SK-N-SH (cell line): Measurements from ENCODE around the gene SULT1C3. TPM values are rescaled to one million over a fixed set of nuclear protein-coding genes. Genes with fewer than 3 reads are reported as not detected.

ENCODE experiments used
- CTCF ChIA-PET: fragments of 300-600, 350-600 bp; formaldehyde crosslinking; extraction: SDS; loops from one replicate; lab custom pipeline; 2021; lab: Yijun Ruan, JAX
- POLR2A ChIA-PET: fragments of 350-600 bp; sonication (Branson Sonifier 250); formaldehyde crosslinking; extraction: SDS; loops from one replicate; lab custom pipeline; 2020; ENCODE audit warnings: antibody characterized with exemption, inconsistent platforms; lab: Yijun Ruan, JAX
- DNase-seq: peaks from one replicate; pipeline ENCODE4 v3.0.0; 2012
- H2AFZ ChIP-seq: fragments of 200-600 bp; sonication (generic); 2 replicates; pipeline ENCODE4 v1.8.1; 2016; ENCODE audit warnings: antibody characterized with exemption, mild to moderate bottlenecking, low read depth
- H3F3A ChIP-seq: fragments of 200-600 bp; sonication (generic); replicated peaks from 2 replicates; pipeline ENCODE3; 2016; ENCODE audit warnings: antibody characterized with exemption, mild to moderate bottlenecking; ENCODE audit not compliant: insufficient read depth
- H3K27ac ChIP-seq, 2 experiments: fragments of 200-500 bp in 1 of 2; fragments of 200-600 bp in 1 of 2; sonication (Bioruptor generic) in 1 of 2; sonication (generic), shearing (Covaris generic) in 1 of 2; 2 replicates each; pipeline versions ENCODE4 v1.5.1 to v1.6.1; 2014 to 2016; ENCODE audit warnings: low read depth in 2 of 2, inconsistent platforms in 1 of 2, low read length in 1 of 2, mild to moderate bottlenecking in 1 of 2, mixed read lengths in 1 of 2
- H3K27me3 ChIP-seq: fragments of 200-600 bp; sonication (generic), shearing (Covaris generic); 2 replicates; pipeline ENCODE4 v1.6.1; 2016; ENCODE audit warnings: mixed run types; ENCODE audit not compliant: insufficient read depth
- H3K36me3 ChIP-seq, 2 experiments: fragments of 200-500 bp in 1 of 2; fragments of 200-600 bp in 1 of 2; sonication (Bioruptor generic) in 1 of 2; sonication (generic) in 1 of 2; replicated peaks in 1 of 2; 2 replicates each; pipeline versions ENCODE3 to v1.5.1; 2014 to 2016; ENCODE audit warnings: low read length in 1 of 2, mild to moderate bottlenecking in 1 of 2; ENCODE audit not compliant: insufficient read depth in 2 of 2, control insufficient read depth in 1 of 2
- H3K4me1 ChIP-seq, 2 experiments: fragments of 200-500 bp in 1 of 2; fragments of 200-600 bp in 1 of 2; sonication (Bioruptor generic) in 1 of 2; sonication (generic), shearing (Covaris generic) in 1 of 2; 2 replicates each; pipeline versions ENCODE4 v1.5.1 to v1.6.1; 2014 to 2016; ENCODE audit warnings: low read depth in 1 of 2, low read length in 1 of 2, mixed run types in 1 of 2; ENCODE audit not compliant: insufficient read depth in 2 of 2, control insufficient read depth in 1 of 2
- H3K4me2 ChIP-seq: fragments of 200-600 bp; sonication (generic), shearing (Covaris generic); 2 replicates; pipeline ENCODE4 v1.6.1; 2017; ENCODE audit warnings: mixed run types
- H3K4me3 ChIP-seq, 2 experiments: fragments of 200-500 bp in 1 of 2; fragments of 200-600 bp in 1 of 2; sonication (Bioruptor generic) in 1 of 2; sonication (generic), shearing (Covaris generic) in 1 of 2; 2 replicates each; pipeline versions ENCODE4 v1.5.1 to v1.8.1; 2014 to 2016; ENCODE audit warnings: low read depth in 2 of 2, inconsistent platforms in 1 of 2, low read length in 1 of 2, mild to moderate bottlenecking in 1 of 2, mixed read lengths in 1 of 2, moderate library complexity in 1 of 2
- H3K79me2 ChIP-seq: fragments of 200-600 bp; sonication (generic); 2 replicates; pipeline ENCODE4 v1.8.1; 2017; ENCODE audit warnings: mild to moderate bottlenecking; ENCODE audit not compliant: insufficient read depth
- H3K9ac ChIP-seq: fragments of 200-600 bp; sonication (generic); 2 replicates; pipeline ENCODE4 v1.6.1; 2017; ENCODE audit warnings: mixed run types
- H3K9me2 ChIP-seq: fragments of 200-600 bp; sonication (generic); 2 replicates; pipeline ENCODE4 v1.6.1; 2017; ENCODE audit warnings: mixed run types
- H3K9me3 ChIP-seq: fragments of 200-600 bp; sonication (generic); 2 replicates; pipeline ENCODE4 v1.6.1; 2017; ENCODE audit warnings: mixed run types, mild to moderate bottlenecking, moderate library complexity
- H4K20me1 ChIP-seq: fragments of 200-600 bp; sonication (generic); 2 replicates; pipeline ENCODE4 v1.6.1; 2017; ENCODE audit warnings: mild to moderate bottlenecking, mixed run types; ENCODE audit not compliant: insufficient read depth
- CHD2 ChIP-seq: fragments of 150-350 bp; IDR thresholded peaks from 2 replicates; pipeline ENCODE4 v1.6.1; 2018; ENCODE audit warnings: low read length; ENCODE audit not compliant: partially characterized antibody
- GATA2 ChIP-seq: sonication (generic); formaldehyde crosslinking; IDR thresholded peaks from 2 replicates; pipeline ENCODE4 v1.5.0; 2020; ENCODE audit warnings: mild to moderate bottlenecking, missing genetic modification reagents
- IRF3 ChIP-seq: fragments of 150-350 bp; IDR thresholded peaks from 2 replicates; pipeline ENCODE4 v1.6.1; 2016; ENCODE audit warnings: mild to moderate bottlenecking, low read depth, low read length
- JUND ChIP-seq: IDR thresholded peaks from 2 replicates; pipeline ENCODE4 v1.4.0; 2012
- RAD21 ChIP-seq: IDR thresholded peaks from 2 replicates; pipeline ENCODE4 v1.6.1; 2012; ENCODE audit warnings: mild to moderate bottlenecking, low read length
- RXRA ChIP-seq: IDR thresholded peaks from 2 replicates; pipeline ENCODE4 v1.4.0; 2012; ENCODE audit warnings: low read depth, mild to moderate bottlenecking, borderline replicate concordance
- SIN3A ChIP-seq: IDR thresholded peaks from 2 replicates; pipeline ENCODE4 v1.6.1; 2012; ENCODE audit warnings: low read depth, mild to moderate bottlenecking, low read length, moderate library complexity, borderline replicate concordance
- YY1 ChIP-seq: IDR thresholded peaks from 2 replicates; pipeline ENCODE4 v1.4.0; 2012; ENCODE audit warnings: low read depth, mild to moderate bottlenecking
- WGBS: methylation state at CpG from one replicate; pipeline ENCODE4 v1.1.6; 2017; ENCODE audit warnings: low lambda C conversion rate; 5-methylcytosine and 5-hydroxymethylcytosine counted together
- polyA plus RNA-seq, 3 experiments: library from polyadenylated mRNA; depleted of rRNA; stranded (reverse); fragments of >200 nt; gene quantifications; 2 replicates each; pipeline ENCODE4 v1.2.3, GENCODE V29; 2012
- TF ChIP-seq, protein P1 (sequence below): fragments of 200-600 bp; sonication (generic); IDR thresholded peaks from 2 replicates; pipeline ENCODE4 v1.6.1; 2017; ENCODE audit warnings: antibody characterized with exemption, mild to moderate bottlenecking, moderate library complexity
- TF ChIP-seq, protein P2 (sequence below): fragments of 150-350 bp; IDR thresholded peaks from 2 replicates; pipeline ENCODE4 v1.6.1; 2017; ENCODE audit warnings: antibody characterized with exemption, low read length, low read depth, borderline replicate concordance
- TF ChIP-seq, protein P3 (sequence below): IDR thresholded peaks from 2 replicates; pipeline ENCODE4 v1.4.0; 2012; ENCODE audit warnings: low read depth, borderline replicate concordance

The SULT1C3 gene
- polyA plus RNA-seq, 1 of the 3 experiments (the other 2 are of a cell fraction) = not detected

- POLR2A ChIA-PET = no interaction called here
- Histone ChIP-seq H3F3A (no peaks in the 10 kb centered on the region), H3K9ac (no peak overlapping the region), H3K36me3 (no peaks in the 10 kb centered on the region), H3K27ac (no peak overlapping the region), H3K79me2 (no peaks in the 10 kb centered on the region), H3K9me3 (no peaks in the 10 kb centered on the region), H3K4me3 (no peak overlapping the region), H2AFZ (no peak overlapping the region)
- CTCF ChIA-PET = interaction anchor here (1.6 kb wide), 1 partner anchor 13 kb away, joined by 4 read pairs; no protein-coding TSS in a partner anchor
- WGBS = 25% methylated on average over 1 of the region's 1 CpG
- TF ChIP-seq, protein P1, sequence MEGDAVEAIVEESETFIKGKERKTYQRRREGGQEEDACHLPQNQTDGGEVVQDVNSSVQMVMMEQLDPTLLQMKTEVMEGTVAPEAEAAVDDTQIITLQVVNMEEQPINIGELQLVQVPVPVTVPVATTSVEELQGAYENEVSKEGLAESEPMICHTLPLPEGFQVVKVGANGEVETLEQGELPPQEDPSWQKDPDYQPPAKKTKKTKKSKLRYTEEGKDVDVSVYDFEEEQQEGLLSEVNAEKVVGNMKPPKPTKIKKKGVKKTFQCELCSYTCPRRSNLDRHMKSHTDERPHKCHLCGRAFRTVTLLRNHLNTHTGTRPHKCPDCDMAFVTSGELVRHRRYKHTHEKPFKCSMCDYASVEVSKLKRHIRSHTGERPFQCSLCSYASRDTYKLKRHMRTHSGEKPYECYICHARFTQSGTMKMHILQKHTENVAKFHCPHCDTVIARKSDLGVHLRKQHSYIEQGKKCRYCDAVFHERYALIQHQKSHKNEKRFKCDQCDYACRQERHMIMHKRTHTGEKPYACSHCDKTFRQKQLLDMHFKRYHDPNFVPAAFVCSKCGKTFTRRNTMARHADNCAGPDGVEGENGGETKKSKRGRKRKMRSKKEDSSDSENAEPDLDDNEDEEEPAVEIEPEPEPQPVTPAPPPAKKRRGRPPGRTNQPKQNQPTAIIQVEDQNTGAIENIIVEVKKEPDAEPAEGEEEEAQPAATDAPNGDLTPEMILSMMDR = no peak
- no peak for TF ChIP-seq GATA2 (CRISPR knock-in tag)
- TF ChIP-seq, protein P2, sequence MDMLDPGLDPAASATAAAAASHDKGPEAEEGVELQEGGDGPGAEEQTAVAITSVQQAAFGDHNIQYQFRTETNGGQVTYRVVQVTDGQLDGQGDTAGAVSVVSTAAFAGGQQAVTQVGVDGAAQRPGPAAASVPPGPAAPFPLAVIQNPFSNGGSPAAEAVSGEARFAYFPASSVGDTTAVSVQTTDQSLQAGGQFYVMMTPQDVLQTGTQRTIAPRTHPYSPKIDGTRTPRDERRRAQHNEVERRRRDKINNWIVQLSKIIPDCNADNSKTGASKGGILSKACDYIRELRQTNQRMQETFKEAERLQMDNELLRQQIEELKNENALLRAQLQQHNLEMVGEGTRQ = no peak
- TF ChIP-seq, all 33 proteins: peak for 0
- Histone ChIP-seq H3K4me2 (no peak overlapping the region), H3K9me2 (no peaks in the 10 kb centered on the region), H3K27me3 (no peaks in the 10 kb centered on the region), H3K4me1 (no peaks in the 10 kb centered on the region; a peak in 1 of 4 replicates), H4K20me1 (no peaks in the 10 kb centered on the region)
- DNase-seq = no peak
Observed at GRCh38 chr2:108228537-108228936, 11.2 kb upstream of the SULT1C3 start.

DNA sequence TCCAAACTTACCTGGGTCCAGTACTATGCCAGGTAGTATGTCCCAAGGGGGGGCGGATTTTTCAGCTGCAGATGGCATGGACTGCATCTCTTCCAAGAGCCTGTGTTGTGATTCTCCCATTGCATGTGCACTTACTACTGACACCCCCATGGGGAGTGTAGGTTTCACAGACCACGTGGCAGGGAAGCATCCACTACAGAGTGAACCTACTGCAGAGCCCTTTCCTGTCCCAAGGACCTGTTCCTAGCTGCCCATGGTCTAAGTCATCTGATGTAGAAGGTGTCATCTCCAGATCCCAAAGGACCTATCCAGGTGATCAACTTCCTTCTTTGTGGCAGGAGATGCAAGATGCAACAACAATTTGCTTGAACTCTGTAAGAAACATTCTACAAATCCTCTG lies 9.9 kb upstream of the SULT1C3 start:
- Histone ChIP-seq H3K9ac (no peak overlapping the region), H4K20me1 (no peaks in the 10 kb centered on the region), H3F3A (no peaks in the 10 kb centered on the region), H2AFZ (no peak overlapping the region), H3K4me1 (no peaks in the 10 kb centered on the region; a peak in 1 of 4 replicates), H3K4me3 (no peak overlapping the region), H3K27ac (no peak overlapping the region), H3K9me3 (no peaks in the 10 kb centered on the region), H3K36me3 (no peaks in the 10 kb centered on the region), H3K27me3 (no peaks in the 10 kb centered on the region), H3K9me2 (no peaks in the 10 kb centered on the region), H3K4me2 (no peak overlapping the region), H3K79me2 (no peaks in the 10 kb centered on the region)
- CTCF ChIA-PET = interaction anchor here (1.3 to 1.7 kb wide), 3 partner anchors 12 to 407 kb away, joined by 3 to 4 read pairs (median 4); no protein-coding TSS in a partner anchor
- POLR2A ChIA-PET = no interaction called here
- no peak for DNase-seq
- no peak for TF ChIP-seq YY1
- TF ChIP-seq CHD2 = no peak
- TF ChIP-seq, protein P3, sequence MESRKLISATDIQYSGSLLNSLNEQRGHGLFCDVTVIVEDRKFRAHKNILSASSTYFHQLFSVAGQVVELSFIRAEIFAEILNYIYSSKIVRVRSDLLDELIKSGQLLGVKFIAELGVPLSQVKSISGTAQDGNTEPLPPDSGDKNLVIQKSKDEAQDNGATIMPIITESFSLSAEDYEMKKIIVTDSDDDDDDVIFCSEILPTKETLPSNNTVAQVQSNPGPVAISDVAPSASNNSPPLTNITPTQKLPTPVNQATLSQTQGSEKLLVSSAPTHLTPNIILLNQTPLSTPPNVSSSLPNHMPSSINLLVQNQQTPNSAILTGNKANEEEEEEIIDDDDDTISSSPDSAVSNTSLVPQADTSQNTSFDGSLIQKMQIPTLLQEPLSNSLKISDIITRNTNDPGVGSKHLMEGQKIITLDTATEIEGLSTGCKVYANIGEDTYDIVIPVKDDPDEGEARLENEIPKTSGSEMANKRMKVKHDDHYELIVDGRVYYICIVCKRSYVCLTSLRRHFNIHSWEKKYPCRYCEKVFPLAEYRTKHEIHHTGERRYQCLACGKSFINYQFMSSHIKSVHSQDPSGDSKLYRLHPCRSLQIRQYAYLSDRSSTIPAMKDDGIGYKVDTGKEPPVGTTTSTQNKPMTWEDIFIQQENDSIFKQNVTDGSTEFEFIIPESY = no peak
- no peak for TF ChIP-seq IRF3
- no peak for TF ChIP-seq RXRA
- TF ChIP-seq RAD21 = no peak
- TF ChIP-seq, protein P2 = no peak
- TF ChIP-seq SIN3A = no peak
- TF ChIP-seq JUND = no peak
- 7% methylated on average over 2 of the region's 2 CpGs for WGBS
